IMR-90 (cell line): ENCODE measurements around the gene VEZT. TPM values are rescaled to one million over a fixed set of nuclear protein-coding genes. Genes with fewer than 3 reads are reported as not detected.

ENCODE experiments used
- ATAC-seq: fragments of 200-7000 bp; cut with Tn5 transposase; 2 replicates; pipeline ENCODE4 v1.9.1; 2020; ENCODE audit warnings: low read depth, mild to moderate bottlenecking, moderate library complexity
- BruUV-seq: library from RNA; stranded (reverse); fragments of 400-500 nt; replicated peaks from 2 replicates; lab custom pipeline; 2021; lab: Mats Ljungman, UMichigan
- CTCF ChIA-PET: fragments of 300-600 bp; formaldehyde crosslinking; extraction: SDS; loops from one replicate; lab custom pipeline; 2021; ENCODE audit warnings: antibody characterized with exemption; lab: Yijun Ruan, JAX
- POLR2A ChIA-PET: fragments of 300-600 bp; sonication (Branson Sonifier 250); formaldehyde crosslinking; loops from one replicate; lab custom pipeline; 2022; ENCODE audit warnings: antibody characterized with exemption; ENCODE audit not compliant: unreplicated experiment; lab: Charles Lee
- DNase-seq: peaks from one replicate; pipeline ENCODE4 v3.0.0; 2013
- H2AFZ ChIP-seq: replicated peaks from 2 replicates; pipeline ENCODE3; 2013; ENCODE audit warnings: low read length, mild to moderate bottlenecking; ENCODE audit not compliant: poor library complexity
- H2AK5ac ChIP-seq: 2 replicates; pipeline ENCODE4 v1.6.1; 2013; ENCODE audit warnings: low read depth, low read length, inconsistent platforms
- H2AK9ac ChIP-seq: replicated peaks from 2 replicates; pipeline ENCODE3; 2013; ENCODE audit warnings: mild to moderate bottlenecking, low read depth, low read length, moderate library complexity; ENCODE audit not compliant: poor library complexity
- H2BK120ac ChIP-seq: 2 replicates; pipeline ENCODE4 v1.6.1; 2013; ENCODE audit warnings: low read depth, low read length, inconsistent platforms
- H2BK15ac ChIP-seq: 3 replicates; pipeline ENCODE4 v1.6.1; 2013; ENCODE audit warnings: low read depth, low read length, inconsistent platforms
- H2BK20ac ChIP-seq: 2 replicates; pipeline ENCODE4 v1.6.1; 2013; ENCODE audit warnings: low read depth, mild to moderate bottlenecking, inconsistent platforms, low read length, moderate library complexity
- H2BK5ac ChIP-seq: 2 replicates; pipeline ENCODE4 v1.6.1; 2013; ENCODE audit warnings: mild to moderate bottlenecking, low read depth, low read length, inconsistent platforms; ENCODE audit not compliant: poor library complexity, severe bottlenecking
- H3K14ac ChIP-seq: replicated peaks from 2 replicates; pipeline ENCODE4 v1.6.1; 2013; ENCODE audit warnings: low read depth, low read length, inconsistent platforms
- H3K18ac ChIP-seq: 2 replicates; pipeline ENCODE4 v1.6.1; 2013; ENCODE audit warnings: low read depth, low read length, control low read depth
- H3K23ac ChIP-seq: 2 replicates; pipeline ENCODE4 v1.6.1; 2013; ENCODE audit warnings: low read depth, low read length, inconsistent platforms
- H3K27ac ChIP-seq: 2 replicates; pipeline ENCODE4 v1.5.1; 2013; ENCODE audit warnings: mild to moderate bottlenecking, control low read depth, low read length; ENCODE audit not compliant: insufficient read depth
- H3K27me3 ChIP-seq: 2 replicates; pipeline ENCODE4 v1.6.1; 2013; ENCODE audit warnings: low read length; ENCODE audit not compliant: control insufficient read depth, insufficient read depth
- H3K36me3 ChIP-seq: 2 replicates; pipeline ENCODE4 v1.6.1; 2013; ENCODE audit warnings: low read length, mixed read lengths; ENCODE audit not compliant: control insufficient read depth, insufficient read depth
- H3K4ac ChIP-seq: 2 replicates; pipeline ENCODE4 v1.6.1; 2013; ENCODE audit warnings: low read depth, low read length, inconsistent platforms
- H3K4me1 ChIP-seq: 2 replicates; pipeline ENCODE4 v1.6.1; 2013; ENCODE audit warnings: low read length, mixed read lengths; ENCODE audit not compliant: control insufficient read depth, insufficient read depth
- H3K4me2 ChIP-seq: 2 replicates; pipeline ENCODE4 v1.6.1; 2013; ENCODE audit warnings: low read depth, mild to moderate bottlenecking, control low read depth, low read length, moderate library complexity
- H3K4me3 ChIP-seq: 2 replicates; pipeline ENCODE4 v1.5.1; 2013; ENCODE audit warnings: low read depth, mild to moderate bottlenecking, control low read depth, low read length, moderate library complexity; ENCODE audit not compliant: insufficient read depth
- H3K56ac ChIP-seq: 2 replicates; pipeline ENCODE4 v1.6.1; 2013; ENCODE audit warnings: low read length, inconsistent platforms; ENCODE audit not compliant: insufficient read depth; ENCODE audit errors: extremely low read depth
- H3K79me1 ChIP-seq, 2 experiments: 2 replicates each; pipeline ENCODE4 v1.6.1; 2013; ENCODE audit warnings: low read length in 2 of 2, inconsistent platforms in 1 of 2, low read depth in 1 of 2
- H3K9ac ChIP-seq: 2 replicates; pipeline ENCODE4 v1.6.1; 2013; ENCODE audit warnings: low read depth, low read length, control low read depth
- H3K9me1 ChIP-seq: 2 replicates; pipeline ENCODE4 v1.6.1; 2013; ENCODE audit warnings: low read length, inconsistent platforms; ENCODE audit not compliant: insufficient read depth
- H3K9me3 ChIP-seq: 2 replicates; pipeline ENCODE4 v1.6.1; 2013; ENCODE audit warnings: low read length; ENCODE audit not compliant: control insufficient read depth, insufficient read depth
- H4K20me1 ChIP-seq: 2 replicates; pipeline ENCODE4 v1.6.1; 2013; ENCODE audit warnings: low read length, inconsistent platforms; ENCODE audit not compliant: insufficient read depth
- H4K5ac ChIP-seq: 2 replicates; pipeline ENCODE4 v1.6.1; 2013; ENCODE audit warnings: mild to moderate bottlenecking, low read depth, low read length, control low read depth
- H4K8ac ChIP-seq, 2 experiments: 2 replicates each; pipeline ENCODE4 v1.6.1; 2013; ENCODE audit warnings: low read depth in 2 of 2, low read length in 2 of 2, control low read depth in 1 of 2, inconsistent platforms in 1 of 2
- H4K91ac ChIP-seq: 2 replicates; pipeline ENCODE4 v1.6.1; 2013; ENCODE audit warnings: low read depth, low read length, inconsistent platforms; ENCODE audit not compliant: insufficient read depth
- BHLHE40 ChIP-seq: fragments of 150-350 bp; IDR thresholded peaks from 2 replicates; pipeline ENCODE4 v1.6.1; 2016; ENCODE audit warnings: mild to moderate bottlenecking, low read depth, low read length
- CHD1 ChIP-seq: IDR thresholded peaks from 2 replicates; pipeline ENCODE4 v1.6.1; 2012; ENCODE audit warnings: low read depth, low read length, improper control_type of control experiment
- CTCF ChIP-seq: conservative IDR thresholded peaks from 2 replicates; pipeline ENCODE4 v1.5.1; 2012; ENCODE audit warnings: mild to moderate bottlenecking, low read depth, low read length, improper control_type of control experiment
- ELK1 ChIP-seq: fragments of 150-350 bp; IDR thresholded peaks from 2 replicates; pipeline ENCODE4 v1.6.1; 2016; ENCODE audit warnings: low read depth, mild to moderate bottlenecking, low read length, moderate library complexity, borderline replicate concordance
- FOS ChIP-seq: fragments of 150-350 bp; IDR thresholded peaks from 2 replicates; pipeline ENCODE4 v1.6.1; 2016; ENCODE audit warnings: low read depth, low read length
- MAFK ChIP-seq: IDR thresholded peaks from 2 replicates; pipeline ENCODE4 v1.6.1; 2012; ENCODE audit warnings: low read depth, low read length, improper control_type of control experiment
- MAZ ChIP-seq: IDR thresholded peaks from 2 replicates; pipeline ENCODE4 v1.6.1; 2012; ENCODE audit warnings: low read depth, mild to moderate bottlenecking, low read length, improper control_type of control experiment, moderate library complexity, borderline replicate concordance
- MXI1 ChIP-seq: IDR thresholded peaks from 2 replicates; pipeline ENCODE4 v1.6.1; 2012; ENCODE audit warnings: low read depth, mild to moderate bottlenecking, low read length, moderate library complexity, borderline replicate concordance
- NFE2L2 ChIP-seq: fragments of 150-350 bp; IDR thresholded peaks from 2 replicates; pipeline ENCODE4 v1.6.1; 2016; ENCODE audit warnings: low read depth, mild to moderate bottlenecking, low read length
- POLR2A ChIP-seq: IDR thresholded peaks from 2 replicates; pipeline ENCODE4 v1.6.1; 2012; ENCODE audit warnings: mild to moderate bottlenecking, low read depth, low read length
- RAD21 ChIP-seq: IDR thresholded peaks from 2 replicates; pipeline ENCODE4 v1.6.1; 2012; ENCODE audit warnings: low read length, improper control_type of control experiment
- RCOR1 ChIP-seq: IDR thresholded peaks from 2 replicates; pipeline ENCODE4 v1.6.1; 2012; ENCODE audit warnings: mild to moderate bottlenecking, low read length, improper control_type of control experiment; ENCODE audit not compliant: insufficient replicate concordance
- RFX5 ChIP-seq: IDR thresholded peaks from 2 replicates; pipeline ENCODE4 v1.8.0; 2012; ENCODE audit warnings: low read depth, mild to moderate bottlenecking, low read length, moderate library complexity
- USF2 ChIP-seq: fragments of 150-350 bp; IDR thresholded peaks from 2 replicates; pipeline ENCODE4 v1.6.1; 2017; ENCODE audit warnings: mild to moderate bottlenecking, antibody characterized with exemption, low read length, low read depth
- WGBS, 2 experiments: methylation state at CpG; one replicate each; pipeline versions ENCODE4 v1.1.5 to v1.1.7; 2013; ENCODE audit warnings: missing lambda C conversion rate in 2 of 2; ENCODE audit not compliant: insufficient read length in 1 of 2; ENCODE audit errors: extremely low coverage in 2 of 2; 5-methylcytosine and 5-hydroxymethylcytosine counted together
- dilution Hi-C: fragments of 300-500 bp; cut with HindIII; formaldehyde crosslinking; loops from one replicate; pipeline ENCODE4 v1.14.3; 2018; ENCODE audit warnings: low sequenced_read_pairs; ENCODE audit not compliant: unreplicated experiment
- in situ Hi-C: fragments of 300-500 bp; cut with MboI; formaldehyde crosslinking; loops from 3 replicates; pipeline ENCODE4 v1.14.3; 2019; ENCODE audit warnings: low sequenced_read_pairs, inconsistent platforms, mixed read lengths
- intact Hi-C: fragments of 100-400 bp; cut with micrococcal nuclease; formaldehyde crosslinking; loops from 2 replicates; pipeline ENCODE4 v1.10.0; 2022
- polyA plus RNA-seq, 3 experiments: library from polyadenylated mRNA; depleted of rRNA; stranded (reverse); fragments of >200 nt; gene quantifications; 2 replicates each; pipeline ENCODE4 v1.2.3, GENCODE V29; 2012; ENCODE audit warnings: low replicate concordance in 1 of 3
- total RNA-seq: library from RNA; depleted of rRNA; stranded (reverse); fragments of >200 nt; gene quantifications from 2 replicates; pipeline ENCODE4 v1.2.3, GENCODE V29; 2012

VEZT gene
- total and polyA plus RNA-seq, 2 of the 4 experiments (the other 2 are of a cell fraction): 54.5 to 90.2 TPM

GRCh38 chr12:95241761-95242506 is 24.3 kb downstream of the VEZT start:
- peaks cover 11% of the 10 kb centered on the region for H3K9me1 ChIP-seq
- H3K56ac ChIP-seq: no peak overlapping the region
- no peak overlapping the region for H2AK5ac ChIP-seq
- H2AFZ ChIP-seq: no peak overlapping the region
- H3K4me3 ChIP-seq: no peak overlapping the region
- intact Hi-C loops: no loop called here
- ChIA-PET POLR2A (no interaction called here), CTCF (no interaction called here)
- H4K5ac ChIP-seq: no peak overlapping the region
- DNase-seq: no peak
- H3K9ac ChIP-seq: no peak overlapping the region
- H3K4me2 ChIP-seq: no peak overlapping the region
- no peak overlapping the region for H2BK5ac ChIP-seq
- TF ChIP-seq ELK1: no peak
- no peak for TF ChIP-seq POLR2A
- no peak for TF ChIP-seq MAFK
- TF ChIP-seq RAD21: no peak
- TF ChIP-seq CHD1: no peak
- TF ChIP-seq NFE2L2: no peak
- no peak for TF ChIP-seq BHLHE40
- TF ChIP-seq RCOR1: no peak
- TF ChIP-seq MXI1: no peak
- TF ChIP-seq USF2: no peak
- no peak for TF ChIP-seq CTCF
- TF ChIP-seq MAZ: no peak
- TF ChIP-seq FOS: no peak
- no peak for TF ChIP-seq RFX5
- H3K27ac ChIP-seq: no peak overlapping the region; the same call in 1 of the 2 replicates
- in situ Hi-C loops: no loop called here
- H2AK9ac ChIP-seq: no peak overlapping the region
- no peak for ATAC-seq
- no peak overlapping the region for H2BK120ac ChIP-seq
- no peak overlapping the region for H2BK20ac ChIP-seq
- no peak overlapping the region for H3K14ac ChIP-seq
- H3K23ac ChIP-seq: no peak overlapping the region
- H4K8ac ChIP-seq: no peak overlapping the region
- no peak overlapping the region for H3K4ac ChIP-seq
- dilution Hi-C loops: no loop called here
- no TSS peak for BruUV-seq
- peaks cover 7% of the 10 kb centered on the region for H3K36me3 ChIP-seq
- no peaks in the 10 kb centered on the region for H3K27me3 ChIP-seq
- H2BK15ac ChIP-seq: no peak overlapping the region
- H3K79me1 ChIP-seq: peaks cover 29 to 59% of the 10 kb centered on the region in 2 experiments
- no peak overlapping the region for H4K91ac ChIP-seq
- no CpG with 5 or more reads among the region's 4 CpGs for WGBS, 2 experiments
- 0 out of 2 replicates have a peak, but pooled peaks cover 7% of the 10 kb centered on the region for H4K20me1 ChIP-seq
- peaks cover 7% of the 10 kb centered on the region for H3K4me1 ChIP-seq
- no peak overlapping the region for H3K18ac ChIP-seq
- no peaks in the 10 kb centered on the region for H3K9me3 ChIP-seq
